Measurements from ENCODE around the gene FBLN1.

DNA sequence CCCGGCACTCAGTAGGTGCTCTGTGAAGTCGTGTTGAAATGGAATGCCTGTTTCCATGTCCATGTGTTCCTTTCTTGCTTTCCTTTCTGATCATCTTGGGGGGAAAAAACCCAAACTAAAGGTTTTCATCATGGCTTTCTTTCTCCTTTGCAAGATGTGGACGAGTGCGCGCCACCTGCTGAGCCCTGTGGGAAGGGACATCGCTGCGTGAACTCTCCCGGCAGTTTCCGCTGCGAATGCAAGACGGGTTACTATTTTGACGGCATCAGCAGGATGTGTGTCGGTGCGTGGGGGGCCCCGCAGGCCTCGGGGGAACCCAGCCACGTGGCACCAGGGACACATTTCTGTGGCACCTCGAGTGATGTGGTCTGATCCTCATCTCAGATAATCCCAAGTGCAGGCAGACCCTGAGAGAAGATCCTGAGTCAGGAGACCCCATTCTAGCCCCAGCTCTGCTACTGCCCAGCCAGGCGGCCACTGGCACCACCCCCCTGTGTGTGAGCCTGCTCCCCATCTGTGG, 39.4 kb downstream of the FBLN1 start:
- TF ChIP-seq POLR2A (IDR thresholded peaks at IDR 0.05; ENCODE audit: insufficient read depth in 1 of 2, low read depth in 2 of 2, low read length in 2 of 2) (no peak), EP300 (IDR thresholded peaks at IDR 0.05; ENCODE audit: low read depth in 2 of 2, low read length in 2 of 2) (no peak), EP300 (CRISPR knock-in tag; IDR thresholded peaks at IDR 0.05; ENCODE audit: borderline replicate concordance) (no peak), HMGXB4 (CRISPR knock-in tag; IDR thresholded peaks at IDR 0.05; ENCODE audit: borderline replicate concordance in 1 of 2, low read depth in 1 of 2) (no peak), NR1H2 (CRISPR knock-in tag; IDR thresholded peaks at IDR 0.05; ENCODE audit: borderline replicate concordance, low read depth) (no peak), ZNF431 (CRISPR knock-in tag; IDR thresholded peaks at IDR 0.05; ENCODE audit: borderline replicate concordance, low read depth) (no peak), ZNF275 (CRISPR knock-in tag; IDR thresholded peaks at IDR 0.05; ENCODE audit: borderline replicate concordance) (no peak), TERF1 (CRISPR knock-in tag; IDR thresholded peaks at IDR 0.05) (no peak), CCDC6 (CRISPR knock-in tag; IDR thresholded peaks at IDR 0.05) (no peak)
- TF ChIP-seq, protein P1, sequence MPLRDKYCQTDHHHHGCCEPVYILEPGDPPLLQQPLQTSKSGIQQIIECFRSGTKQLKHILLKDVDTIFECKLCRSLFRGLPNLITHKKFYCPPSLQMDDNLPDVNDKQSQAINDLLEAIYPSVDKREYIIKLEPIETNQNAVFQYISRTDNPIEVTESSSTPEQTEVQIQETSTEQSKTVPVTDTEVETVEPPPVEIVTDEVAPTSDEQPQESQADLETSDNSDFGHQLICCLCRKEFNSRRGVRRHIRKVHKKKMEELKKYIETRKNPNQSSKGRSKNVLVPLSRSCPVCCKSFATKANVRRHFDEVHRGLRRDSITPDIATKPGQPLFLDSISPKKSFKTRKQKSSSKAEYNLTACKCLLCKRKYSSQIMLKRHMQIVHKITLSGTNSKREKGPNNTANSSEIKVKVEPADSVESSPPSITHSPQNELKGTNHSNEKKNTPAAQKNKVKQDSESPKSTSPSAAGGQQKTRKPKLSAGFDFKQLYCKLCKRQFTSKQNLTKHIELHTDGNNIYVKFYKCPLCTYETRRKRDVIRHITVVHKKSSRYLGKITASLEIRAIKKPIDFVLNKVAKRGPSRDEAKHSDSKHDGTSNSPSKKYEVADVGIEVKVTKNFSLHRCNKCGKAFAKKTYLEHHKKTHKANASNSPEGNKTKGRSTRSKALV (CRISPR knock-in tag; IDR thresholded peaks at IDR 0.05) = no peak

Data from HepG2 (cell line).